Heart right ventricle (tissue), 16 donors: ENCODE results near the gene UPK1A. TPM values are rescaled to one million over a fixed set of nuclear protein-coding genes. Genes with fewer than 3 reads are reported as not detected.

Experiments used
- ATAC-seq, 8 donors: fragments of 200-7000 bp; cut with Tn5 transposase; one replicate each; pipeline ENCODE4 v1.9.1; 2020; ENCODE audit warnings: mild to moderate bottlenecking in 8 of 8, moderate library complexity in 8 of 8, moderate number of reproducible peaks in 1 of 8
- DNase-seq, 2 donors: peaks; one replicate each; pipeline ENCODE4 v3.0.0-alpha.2; 2020
- H3K27ac ChIP-seq, 10 donors: fragments of 200-600 bp; sonication (generic) in 2 of 10; one replicate each; pipeline versions ENCODE4 v1.5.0 to v1.8.0; 2020 to 2022; ENCODE audit warnings: mild to moderate bottlenecking in 3 of 10
- H3K27me3 ChIP-seq, 7 donors: fragments of 200-600 bp; one replicate each; pipeline ENCODE4 v1.8.0; 2021 to 2022; ENCODE audit warnings: mild to moderate bottlenecking in 2 of 7
- H3K36me3 ChIP-seq, 9 donors: fragments of 200-600 bp; sonication (generic) in 1 of 9; one replicate each; pipeline versions ENCODE4 v1.5.0 to v1.8.0; 2020 to 2022; ENCODE audit warnings: mild to moderate bottlenecking in 2 of 9
- H3K4me1 ChIP-seq, 9 donors: fragments of 200-600 bp; sonication (generic) in 1 of 9; one replicate each; pipeline versions ENCODE4 v1.5.0 to v1.8.0; 2020 to 2022; ENCODE audit warnings: mild to moderate bottlenecking in 4 of 9
- H3K4me3 ChIP-seq, 10 donors: fragments of 200-600 bp; sonication (generic) in 2 of 10; one replicate each; pipeline versions ENCODE4 v1.5.0 to v1.8.0; 2020 to 2022; ENCODE audit warnings: mild to moderate bottlenecking in 7 of 10, moderate library complexity in 2 of 10
- H3K9me3 ChIP-seq, 11 donors: fragments of 200-600 bp in 10 of 11; sonication (generic) in 2 of 11; one replicate each; pipeline versions ENCODE4 v1.5.0 to v1.8.0; 2013 to 2022; ENCODE audit warnings: mild to moderate bottlenecking in 2 of 11, control low read depth in 1 of 11, moderate library complexity in 1 of 11
- CTCF ChIP-seq, 9 donors: fragments of 200-600 bp; sonication (generic) in 2 of 9; IDR thresholded peaks; one replicate each; pipeline versions ENCODE4 v1.5.0 to v1.8.0; 2021 to 2022; ENCODE audit warnings: antibody characterized with exemption in 9 of 9, mild to moderate bottlenecking in 5 of 9, moderate library complexity in 1 of 9
- WGBS, 2 donors: extraction: QIAGEN DNeasy Blood & Tissue Kit; methylation state at CpG; one replicate each; pipeline ENCODE4 v1.1.7; 2013; ENCODE audit warnings: inconsistent platforms in 1 of 2; 5-methylcytosine and 5-hydroxymethylcytosine counted together
- intact Hi-C, 10 donors: fragments of 100-400 bp; cut with DNase I; formaldehyde crosslinking; loops; one replicate each; pipeline versions ENCODE4 v1.11.1 to v1.14.2; 2022
- polyA plus RNA-seq, 2 donors: library from polyadenylated mRNA; stranded (reverse); fragments of 200-250 nt; gene quantifications; one replicate each; pipeline ENCODE4 v1.2.3, GENCODE V29; 2013
- total RNA-seq, 10 donors: library from RNA; stranded (reverse); fragmentation: NEBNext Ultra II Directional in 3 of 10; extraction: Animal tissue kit (Norgen Biotek cat#: 25700) in 3 of 10; gene quantifications; one replicate each; pipeline versions ENCODE4 v1.2.1 to v1.2.4, GENCODE V29; 2021 to 2023
- donor health status: Arrhythmogenic right ventricular cardiomyopathy.
- donor health status: ischemic (EF 13 %, LVEDD 7.1; RV severe dilation, severe dysfunction).
- donor health status: healthy with polysubstance abuse.
- donor health status: DM: no; HTN: yes; CAD: no.
- donor health status: DM: no; HTN: no; CAD: no.
- donor health status: ischemic (EF 25% LVEDD 6.9; RV normal size, moderate dysfunction).
- donor health status: ischemic (EF 25% LVEDD 5.7; RV mildly dilated, moderate dysfunction).
- donor health status: healthy.
- donor health status: DM: yes; HTN: yes; CAD: no.
- donor health status: Ischemic cardiomyopathy.
- donor health status: ischemic (EF 35%, LVEDD 5.7; RV mildly dilated, moderate dysfunction).
- donor health status: nonischemic (EF 11% LVEDD 7.7; RV severe dilation, severe dysfunction).
- donor health status: DM: yes; HTN: yes; CAD: no.
- donor health status: PGD.
- donor health status: ischemic (EF 29% LVEDD 5.4; RV normal size, mild dysfunction).
- donor health status: nonischemic (EF 23%, LVEDD 6.1; RV moderate dilation, normal function).

The UPK1A gene
- total and polyA plus RNA-seq, 12 donors, result 0.03 to 0.38 TPM; not detected in 10

DNA sequence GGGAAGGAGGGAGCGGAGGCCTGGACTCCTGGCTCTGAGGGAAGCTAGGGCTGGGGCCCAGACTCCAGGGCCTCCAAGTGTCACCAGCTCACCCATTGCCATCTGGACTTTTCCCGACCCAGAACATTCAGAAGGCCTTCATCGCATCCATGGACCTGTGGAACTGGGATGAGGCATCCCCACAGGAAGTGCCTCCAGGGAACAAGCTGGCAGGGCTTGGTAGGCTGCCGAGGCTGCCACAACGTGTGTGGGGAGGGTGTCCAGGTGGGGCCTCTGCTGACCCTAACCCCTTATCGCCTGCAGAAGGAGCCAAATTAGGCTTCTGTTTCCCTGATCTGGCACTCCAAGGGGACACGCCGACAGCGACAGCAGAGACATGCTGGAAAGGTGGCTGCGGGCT is 24.0 kb upstream of the UPK1A start:
- no peaks in the 10 kb centered on the region for H3K9me3 ChIP-seq
- intact Hi-C loops, result loop anchor here in 3 of 10 donors (5.0 to 10.0 kb wide), 2 partner anchors 95 to 98 kb away; partner anchors contain the start of gene TMEM147 (in 3 of the 3)
- H3K36me3 ChIP-seq, result peaks cover 0 to 12% (median 9%) of the 10 kb centered on the region in 9 donors
- ATAC-seq (no peak), DNase-seq (no peak)
- TF ChIP-seq CTCF (IDR thresholded peaks at IDR 0.05), result no peak
- no peaks in the 10 kb centered on the region for H3K27me3 ChIP-seq
- no peak overlapping the region for H3K4me3 ChIP-seq
- H3K4me1 ChIP-seq, result peaks cover 5 to 41% (median 23%) of the 10 kb centered on the region in 9 donors
- 65 to 72% methylated on average over 10 of the region's 10 CpGs for WGBS, 2 donors
- peak overlapping the region in 1 of 10 donors; percentile 66 for H3K27ac ChIP-seq

DNA sequence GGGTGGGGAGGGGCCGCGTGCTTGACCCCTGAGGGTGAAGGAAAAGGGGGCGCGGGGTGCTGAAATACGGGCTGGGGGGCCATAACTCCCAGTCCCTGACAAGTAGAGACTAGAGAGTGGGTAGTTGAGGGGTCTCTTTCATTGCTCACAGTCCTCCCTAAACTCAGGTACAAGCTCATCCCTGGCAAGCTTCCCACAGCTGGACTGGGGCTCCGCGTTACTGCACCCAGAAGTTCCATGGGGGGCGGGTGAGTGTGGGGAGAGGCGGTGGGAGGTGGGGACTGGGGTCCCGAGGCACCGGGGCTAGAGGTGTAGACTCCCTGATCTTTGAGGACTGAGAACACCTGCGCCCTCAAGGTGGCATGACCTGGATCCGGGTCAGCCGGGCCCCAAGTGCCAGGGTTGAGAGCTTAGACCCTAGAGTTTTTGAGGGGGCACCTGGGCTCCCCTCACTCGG is 23.5 kb upstream of the UPK1A start:
- Histone ChIP-seq H3K9me3 (no peaks in the 10 kb centered on the region), H3K27ac (peak overlapping the region in 7 of 10 donors; percentile 77 to 92 (median 85)), H3K4me1 (peaks cover 5 to 46% (median 23%) of the 10 kb centered on the region in 9 donors), H3K4me3 (peak overlapping the region; percentile 30 to 80 (median 62)), H3K27me3 (no peaks in the 10 kb centered on the region), H3K36me3 (peaks cover 0 to 7% (median 4%) of the 10 kb centered on the region in 9 donors)
- intact Hi-C loops, result loop anchor here in 3 of 10 donors (5.0 to 10.0 kb wide), 2 partner anchors 96 to 98 kb away; partner anchors contain the start of gene TMEM147 (in 3 of the 3)
- TF ChIP-seq CTCF (IDR thresholded peaks at IDR 0.05), result no peak
- no peak for ATAC-seq
- 36 to 45% methylated on average over 15 of the region's 15 CpGs for WGBS, 2 donors
- DNase-seq, result no peak

DNA sequence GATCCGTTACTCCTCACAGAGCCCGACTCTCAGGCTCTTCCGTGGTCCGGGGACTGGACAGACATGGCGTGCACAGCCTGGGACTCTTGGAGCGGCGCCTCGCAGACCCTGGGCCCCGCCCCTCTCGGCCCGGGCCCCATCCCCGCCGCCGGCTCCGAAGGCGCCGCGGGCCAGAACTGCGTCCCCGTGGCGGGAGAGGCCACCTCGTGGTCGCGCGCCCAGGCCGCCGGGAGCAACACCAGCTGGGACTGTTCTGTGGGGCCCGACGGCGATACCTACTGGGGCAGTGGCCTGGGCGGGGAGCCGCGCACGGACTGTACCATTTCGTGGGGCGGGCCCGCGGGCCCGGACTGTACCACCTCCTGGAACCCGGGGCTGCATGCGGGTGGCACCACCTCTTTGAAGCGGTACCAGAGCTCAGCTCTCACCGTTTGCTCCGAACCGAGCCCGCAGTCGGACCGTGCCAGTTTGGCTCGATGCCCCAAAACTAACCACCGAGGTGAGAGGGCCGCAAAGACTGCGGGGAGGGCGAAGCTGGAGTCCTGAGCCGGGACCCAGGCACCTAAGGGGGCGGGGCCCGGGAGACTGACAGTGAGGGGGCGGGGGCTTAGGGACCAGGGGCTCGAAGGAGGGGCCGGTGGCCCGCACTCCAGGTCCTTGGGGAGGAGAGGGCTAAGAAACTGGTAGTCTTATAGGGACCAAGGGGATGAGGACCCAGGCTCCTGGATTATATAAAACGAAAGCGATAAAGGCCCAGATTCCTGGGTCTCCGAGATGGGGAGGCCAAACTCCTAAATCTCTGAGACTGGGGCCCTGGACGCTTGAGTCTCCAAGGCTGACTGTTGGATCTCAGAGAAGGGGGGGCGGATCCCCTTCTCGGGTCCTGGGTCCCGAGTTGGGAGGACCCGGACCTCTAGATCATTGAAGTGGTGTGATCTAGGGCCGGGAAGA is 22.8 kb upstream of the UPK1A start:
- peak overlapping the region; percentile 30 to 80 (median 62) for H3K4me3 ChIP-seq
- WGBS, 2 donors, result 1% methylated on average over 69 of the region's 69 CpGs

More for the DNA sequence above, 22.8 kb upstream of the UPK1A start:
- peak in 2 of 9 donors; percentile 16 to 27 for TF ChIP-seq CTCF (IDR thresholded peaks at IDR 0.05)
- Histone ChIP-seq H3K27ac (peak overlapping the region in 9 of 10 donors; percentile 72 to 92 (median 80)), H3K4me1 (peaks cover 5 to 47% (median 26%) of the 10 kb centered on the region in 9 donors), H3K27me3 (no peaks in the 10 kb centered on the region), H3K9me3 (no peaks in the 10 kb centered on the region), H3K36me3 (peaks cover 0 to under 1% (median 0%) of the 10 kb centered on the region in 9 donors)
- intact Hi-C loops, result loop anchor here in 3 of 10 donors (5.0 to 10.0 kb wide), 2 partner anchors 96 to 99 kb away; partner anchors contain the start of gene TMEM147 (in 3 of the 3)
- ATAC-seq (peak; percentile 49 to 72 (median 60)), DNase-seq (peak; percentile 78 to 82)
